HG02943 (cell line): ENCODE results near the gene BRIX1.
A peak's percentile ranks its signal among the peaks of the same experiment; 100 is the strongest.
"Not testable (repeated sequence)": the region's sequence is repeated elsewhere in the genome, so short reads cannot be mapped to it uniquely, and the experiment has no call there.

Experiments
- ATAC-seq: cut with Tn5 transposase; IDR thresholded peaks from one replicate; pipeline ENCODE4 v1.9.1; 2021; ENCODE audit warnings: mild to moderate bottlenecking, low read depth, moderate library complexity; ENCODE audit not compliant: unreplicated experiment

Gene BRIX1

DNA sequence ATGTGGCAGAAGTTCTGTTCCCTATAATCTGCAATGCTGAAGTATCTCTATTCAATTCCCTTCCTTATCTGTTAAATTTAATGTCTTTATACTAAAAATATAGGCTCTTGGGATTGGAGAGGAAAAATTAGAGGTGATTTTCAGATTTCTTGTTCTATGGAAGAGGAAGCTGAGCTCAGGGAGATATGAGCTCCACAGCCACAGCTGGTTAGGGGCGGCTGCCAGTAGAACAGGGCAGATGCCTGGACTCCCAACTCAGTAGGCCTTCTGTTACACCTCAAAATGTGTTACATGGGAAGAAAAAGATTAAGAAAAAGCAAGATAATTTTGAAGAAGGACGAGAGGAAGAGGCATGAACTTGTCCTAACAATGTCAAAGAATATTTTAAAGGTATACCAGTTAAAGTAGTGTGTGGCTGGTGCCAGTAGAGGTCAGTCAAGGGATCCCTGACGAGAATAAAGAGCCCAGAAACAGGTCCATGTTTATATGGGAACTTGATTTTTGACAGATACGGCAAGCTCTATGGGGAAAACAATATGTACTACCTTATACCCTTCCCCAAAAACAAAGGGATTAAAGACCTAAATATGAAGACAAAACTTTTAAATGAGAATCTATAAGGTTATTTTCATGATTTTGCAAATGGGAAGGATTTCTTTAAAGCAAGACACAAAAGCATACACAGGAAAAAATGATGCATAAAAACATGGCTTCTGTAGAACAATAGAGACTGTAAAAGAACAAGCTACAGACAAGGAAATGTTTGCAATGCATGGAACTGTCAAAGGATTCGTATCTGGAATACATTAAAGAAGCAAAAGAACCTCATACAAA lies 42.6 kb downstream of the BRIX1 start:
- ATAC-seq = peak; percentile 50

DNA sequence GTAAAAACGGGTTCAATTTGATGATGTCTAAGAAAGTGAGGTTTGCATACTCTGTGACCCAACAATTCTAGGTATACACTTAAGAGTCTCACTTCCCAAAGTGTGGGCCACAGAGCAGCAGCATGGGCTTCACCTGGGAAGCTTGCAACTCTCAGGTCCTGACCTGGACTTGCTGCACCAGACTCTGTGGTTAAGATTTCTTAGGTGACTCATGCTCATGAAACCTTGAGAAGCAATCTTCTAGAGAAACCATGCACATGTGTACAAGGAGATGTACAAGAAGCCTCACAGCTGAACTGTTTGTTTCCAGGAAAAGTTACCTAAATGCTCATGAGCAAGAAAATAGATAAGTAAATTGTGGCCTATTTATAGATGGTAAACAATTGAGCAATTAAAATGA lies 43.8 kb downstream of the BRIX1 start:
- peak; percentile 90 for ATAC-seq

- no peak for ATAC-seq
Measured at GRCh38 chr5:34967540-34967939, 52.0 kb downstream of the BRIX1 start.

- ATAC-seq = no peak
Measured at GRCh38 chr5:34968258-34968657, 52.7 kb downstream of the BRIX1 start.

GRCh38 chr5:34970552-34970951 lies 55.0 kb downstream of the BRIX1 start:
- ATAC-seq = no peak

- ATAC-seq = not testable (repeated sequence)
Measured at GRCh38 chr5:34971655-34972054, 56.1 kb downstream of the BRIX1 start.
